ENCODE measurements around the gene BICRA.
A peak's percentile ranks its signal among the peaks of the same experiment; 100 is the strongest.

Gene BICRA

GRCh38 chr19:47681388-47681787 lies 72.5 kb downstream of the BICRA start:
- Mint-ChIP-seq H3K9me3 (no peaks in the 10 kb centered on the region), H3K4me1 (no peaks in the 10 kb centered on the region), H3K27ac (peak overlapping the region in 1 of 2 donors; percentile 48), H3K27me3 (no peaks in the 10 kb centered on the region), H3K4me3 (no peak overlapping the region)
- DNase-seq (no peak), ATAC-seq (peak; percentile 27)

GRCh38 chr19:47681936-47682335 lies 73.0 kb downstream of the BICRA start:
- no peaks in the 10 kb centered on the region for H3K27me3 Mint-ChIP-seq
- DNase-seq (no peak), ATAC-seq (no peak)
- no peaks in the 10 kb centered on the region for H3K4me1 Mint-ChIP-seq
- H3K4me3 Mint-ChIP-seq = no peak overlapping the region
- H3K27ac Mint-ChIP-seq = no peak overlapping the region
- no peaks in the 10 kb centered on the region for H3K9me3 Mint-ChIP-seq

DNA sequence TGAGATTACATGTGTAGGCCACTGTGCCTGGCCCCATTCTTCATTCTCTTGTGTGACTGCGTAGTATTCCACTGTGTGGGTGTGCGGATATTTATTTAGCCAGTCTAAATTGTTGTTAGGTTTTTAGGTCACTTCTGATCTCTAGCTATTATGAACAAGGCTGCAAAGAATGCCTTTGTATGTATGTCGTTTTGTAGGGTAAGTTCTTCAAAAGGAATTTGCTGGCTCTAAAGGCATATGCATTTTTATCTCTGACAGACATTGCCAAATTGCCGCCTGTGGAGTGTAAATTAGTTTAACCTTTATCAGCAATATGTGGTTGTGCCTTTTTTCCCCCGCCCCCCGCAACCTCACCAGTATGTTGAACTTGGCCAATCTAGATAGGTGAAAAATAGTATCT lies 74.0 kb downstream of the BICRA start:
- no peaks in the 10 kb centered on the region for H3K9me3 Mint-ChIP-seq
- no peaks in the 10 kb centered on the region for H3K27me3 Mint-ChIP-seq
- DNase-seq (no peak), ATAC-seq (no peak)
- no peaks in the 10 kb centered on the region for H3K4me1 Mint-ChIP-seq
- H3K4me3 Mint-ChIP-seq = no peak overlapping the region
- no peak overlapping the region for H3K27ac Mint-ChIP-seq

DNA sequence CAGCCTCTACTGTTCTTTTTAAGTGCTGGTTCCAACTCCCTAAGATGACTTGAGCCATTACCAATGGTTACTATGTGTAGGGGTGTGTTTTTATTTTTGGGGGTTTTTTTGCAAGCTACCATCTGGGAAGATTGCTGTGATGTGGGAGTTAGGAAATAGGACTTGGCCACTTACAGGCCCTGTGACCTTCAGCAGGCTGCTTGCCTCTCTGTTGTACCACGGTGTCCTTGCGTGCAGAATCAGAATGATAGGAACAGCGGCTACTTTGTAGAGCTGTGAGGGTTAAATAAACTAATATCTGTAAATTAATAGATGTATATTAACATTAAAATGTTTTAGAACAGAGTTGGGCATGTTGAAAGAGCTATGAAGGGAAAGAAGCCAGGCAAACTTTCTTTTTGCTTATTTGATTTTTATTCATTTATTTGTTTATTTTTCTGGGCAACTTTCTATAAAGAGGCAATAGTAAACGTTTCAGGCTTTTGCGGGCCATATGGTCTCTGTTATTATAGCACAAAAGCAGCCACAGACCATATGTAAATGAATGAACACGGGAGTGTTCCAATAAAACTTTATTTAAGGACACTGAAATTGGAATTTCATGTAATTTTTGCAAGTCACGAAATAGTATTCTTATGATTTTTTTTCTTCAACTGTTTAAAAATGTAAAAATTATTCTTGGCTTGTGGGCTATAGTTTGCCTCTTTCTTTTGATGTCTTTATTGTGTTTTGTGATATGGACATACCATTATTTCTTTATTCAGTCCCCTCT lies 77.9 kb downstream of the BICRA start:
- H3K4me3 Mint-ChIP-seq = no peak overlapping the region
- ATAC-seq = no peak
- no peaks in the 10 kb centered on the region for H3K4me1 Mint-ChIP-seq
- H3K9me3 Mint-ChIP-seq = no peaks in the 10 kb centered on the region
- H3K27ac Mint-ChIP-seq = peak overlapping the region in 1 of 2 donors; percentile 61
- no peak for DNase-seq
- no peaks in the 10 kb centered on the region for H3K27me3 Mint-ChIP-seq

- DNase-seq = no peak
- Mint-ChIP-seq H3K4me3 (no peak overlapping the region), H3K9me3 (no peaks in the 10 kb centered on the region), H3K27ac (no peak overlapping the region), H3K27me3 (no peaks in the 10 kb centered on the region), H3K4me1 (no peaks in the 10 kb centered on the region)
- no peak for ATAC-seq
Observed at GRCh38 chr19:47687906-47688305, 79.0 kb downstream of the BICRA start.

DNA sequence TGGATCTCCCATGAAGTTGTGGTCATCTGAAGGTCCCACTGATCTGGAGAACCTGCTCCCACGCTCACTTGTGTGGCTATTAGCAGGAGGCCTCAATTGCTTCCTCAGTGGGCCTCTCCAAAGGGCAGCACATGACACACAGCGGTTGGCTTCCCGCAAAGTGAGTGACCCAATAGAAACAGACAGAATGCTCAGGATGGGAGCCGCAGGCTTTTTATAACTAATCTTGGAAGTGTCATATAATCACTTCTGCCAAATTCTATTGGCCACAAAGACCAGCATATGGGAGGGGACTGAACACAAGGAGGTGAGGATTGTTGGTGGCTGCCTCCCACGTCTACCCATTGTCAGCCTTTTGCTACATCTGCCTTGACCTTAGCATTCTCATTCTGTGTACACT lies 82.2 kb downstream of the BICRA start:
- no peaks in the 10 kb centered on the region for H3K4me1 Mint-ChIP-seq
- ATAC-seq (no peak), DNase-seq (no peak)
- no peak overlapping the region for H3K4me3 Mint-ChIP-seq
- no peaks in the 10 kb centered on the region for H3K9me3 Mint-ChIP-seq
- no peak overlapping the region for H3K27ac Mint-ChIP-seq
- no peaks in the 10 kb centered on the region for H3K27me3 Mint-ChIP-seq

GRCh38 chr19:47691782-47692181 lies 82.8 kb downstream of the BICRA start:
- Mint-ChIP-seq H3K4me1 (no peaks in the 10 kb centered on the region), H3K27ac (no peak overlapping the region), H3K27me3 (no peaks in the 10 kb centered on the region), H3K4me3 (no peak overlapping the region), H3K9me3 (no peaks in the 10 kb centered on the region)
- ATAC-seq (no peak), DNase-seq (no peak)

DNA sequence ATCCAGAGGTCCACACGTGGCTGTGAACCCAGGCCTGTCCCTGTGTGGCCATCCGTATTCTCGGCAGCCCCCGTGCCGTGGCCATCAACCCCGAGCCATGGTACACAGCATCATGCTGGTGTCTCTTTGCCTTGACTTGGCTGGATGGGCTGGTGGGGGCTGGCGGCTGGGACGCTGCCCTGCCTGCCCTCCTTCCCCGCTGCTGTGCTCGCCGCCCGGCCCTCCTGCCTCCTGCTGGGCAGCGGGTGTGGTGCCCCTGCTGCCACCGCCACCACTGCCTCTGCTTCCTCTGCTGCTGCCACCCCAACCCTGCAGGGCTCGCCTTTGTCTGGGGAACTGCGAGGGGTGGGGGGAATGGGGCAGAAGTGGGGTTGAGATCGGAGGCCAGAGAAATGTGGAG lies 84.6 kb downstream of the BICRA start:
- ATAC-seq = no peak
- H3K27ac Mint-ChIP-seq = no peak overlapping the region
- no peak for DNase-seq
- no peak overlapping the region for H3K4me3 Mint-ChIP-seq
- no peaks in the 10 kb centered on the region for H3K9me3 Mint-ChIP-seq
- peaks cover 8% of the 10 kb centered on the region for H3K4me1 Mint-ChIP-seq
- H3K27me3 Mint-ChIP-seq = no peaks in the 10 kb centered on the region

GRCh38 chr19:47693903-47694302 lies 85.0 kb downstream of the BICRA start:
- Mint-ChIP-seq H3K4me1 (peaks cover 8% of the 10 kb centered on the region), H3K27me3 (no peaks in the 10 kb centered on the region), H3K4me3 (no peak overlapping the region), H3K27ac (no peak overlapping the region), H3K9me3 (no peaks in the 10 kb centered on the region)
- ATAC-seq (peak; percentile 21), DNase-seq (no peak)

DNA sequence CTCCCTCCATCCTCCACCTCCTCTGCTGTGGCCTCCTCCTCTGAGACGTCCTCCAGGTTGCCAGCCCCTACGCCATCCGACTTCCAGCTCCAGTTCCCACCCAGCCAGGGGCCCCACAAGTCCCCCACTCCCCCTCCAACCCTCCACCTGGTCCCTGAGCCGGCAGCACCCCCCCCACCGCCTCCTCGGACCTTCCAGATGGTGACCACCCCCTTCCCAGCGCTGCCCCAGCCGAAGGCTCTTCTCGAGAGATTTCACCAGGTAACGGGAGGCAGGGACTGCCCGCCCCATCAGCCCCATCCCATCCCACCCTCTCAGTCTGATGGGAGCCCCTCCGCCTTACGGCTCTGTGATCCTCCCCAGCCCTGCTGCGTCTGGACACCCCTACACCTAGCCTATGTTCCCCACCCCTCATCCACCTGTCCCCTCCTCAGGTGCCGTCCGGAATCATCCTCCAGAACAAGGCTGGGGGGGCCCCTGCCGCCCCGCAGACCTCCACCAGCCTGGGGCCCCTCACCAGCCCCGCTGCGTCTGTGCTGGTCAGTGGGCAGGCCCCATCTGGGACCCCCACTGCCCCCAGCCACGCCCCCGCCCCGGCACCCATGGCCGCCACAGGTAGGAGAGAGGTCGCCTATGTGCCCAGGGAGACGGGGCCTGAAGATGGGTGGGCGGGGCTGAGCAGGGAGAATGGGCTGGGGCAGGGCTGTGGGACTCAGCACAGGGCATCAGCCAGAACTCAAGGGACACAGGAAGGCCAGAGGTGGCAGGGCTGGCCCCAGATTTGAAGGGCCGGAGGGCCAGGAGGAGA lies 85.7 kb downstream of the BICRA start:
- DNase-seq (no peak), ATAC-seq (peak; percentile 21)
- H3K27ac Mint-ChIP-seq = no peak overlapping the region
- H3K27me3 Mint-ChIP-seq = no peaks in the 10 kb centered on the region
- H3K4me1 Mint-ChIP-seq = peaks cover 8% of the 10 kb centered on the region
- H3K4me3 Mint-ChIP-seq = no peak overlapping the region
- H3K9me3 Mint-ChIP-seq = no peaks in the 10 kb centered on the region

DNA sequence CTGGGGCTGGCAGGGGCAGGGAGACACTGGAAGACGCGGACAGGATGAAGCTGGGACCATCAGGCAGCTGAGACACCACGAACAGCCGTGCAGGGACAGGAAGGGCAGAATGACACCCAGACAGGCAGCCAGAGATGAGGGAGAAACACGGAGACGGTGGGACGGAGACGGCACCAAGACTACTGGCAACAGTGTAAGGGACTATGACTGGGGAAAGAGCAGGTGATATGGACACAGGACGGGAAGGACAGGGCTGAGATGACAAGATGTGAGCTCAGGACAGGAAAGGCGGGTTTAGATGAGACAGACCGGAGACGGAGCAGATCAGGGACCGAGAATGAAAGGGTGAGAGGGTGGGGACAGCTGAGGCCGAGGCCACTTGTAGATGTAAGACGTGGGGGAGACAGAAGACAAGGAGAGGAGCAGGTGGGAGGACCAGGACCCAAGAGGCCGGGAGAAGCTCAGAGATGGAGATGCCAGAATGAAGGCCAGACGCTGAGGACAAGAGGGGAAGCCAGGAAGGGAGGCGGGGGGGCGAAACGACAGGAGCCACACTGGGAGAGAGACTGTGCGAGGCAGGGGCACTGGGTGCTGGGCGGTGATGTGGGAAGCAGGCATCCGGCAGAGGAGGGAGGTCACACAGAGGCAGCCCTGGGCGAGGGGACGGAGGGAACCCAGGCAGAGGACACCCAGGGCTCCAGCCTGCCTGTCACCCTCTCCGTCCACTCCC lies 86.8 kb downstream of the BICRA start:
- peaks cover 8% of the 10 kb centered on the region for H3K4me1 Mint-ChIP-seq
- no peak overlapping the region for H3K4me3 Mint-ChIP-seq
- H3K27me3 Mint-ChIP-seq = no peaks in the 10 kb centered on the region
- peak overlapping the region in 1 of 2 donors; percentile 22 for H3K27ac Mint-ChIP-seq
- ATAC-seq (no peak), DNase-seq (no peak)
- no peaks in the 10 kb centered on the region for H3K9me3 Mint-ChIP-seq

DNA sequence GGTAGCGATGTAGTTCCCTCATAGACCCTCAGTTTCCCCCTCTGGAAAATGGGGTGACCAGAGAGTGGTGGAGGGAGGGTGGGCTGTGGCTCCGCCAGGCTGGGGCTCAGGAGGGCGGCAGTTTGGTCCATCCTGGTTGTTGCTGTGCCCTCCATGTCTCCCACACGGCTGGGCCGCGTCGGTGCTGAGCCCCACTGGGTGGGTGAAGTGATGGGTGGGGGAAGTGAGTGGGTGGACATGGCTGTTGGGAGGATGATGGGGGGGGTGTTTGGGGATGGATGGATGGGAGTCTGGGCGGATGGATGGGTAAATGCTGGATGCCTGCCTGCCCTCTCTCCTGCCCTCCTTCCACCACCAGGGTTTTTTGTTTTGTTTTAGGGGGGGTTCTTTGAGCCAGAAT lies 87.7 kb downstream of the BICRA start:
- DNase-seq (no peak), ATAC-seq (no peak)
- H3K27ac Mint-ChIP-seq = no peak overlapping the region
- no peaks in the 10 kb centered on the region for H3K27me3 Mint-ChIP-seq
- H3K9me3 Mint-ChIP-seq = no peaks in the 10 kb centered on the region
- H3K4me1 Mint-ChIP-seq = peaks cover 8% of the 10 kb centered on the region
- H3K4me3 Mint-ChIP-seq = no peak overlapping the region

DNA sequence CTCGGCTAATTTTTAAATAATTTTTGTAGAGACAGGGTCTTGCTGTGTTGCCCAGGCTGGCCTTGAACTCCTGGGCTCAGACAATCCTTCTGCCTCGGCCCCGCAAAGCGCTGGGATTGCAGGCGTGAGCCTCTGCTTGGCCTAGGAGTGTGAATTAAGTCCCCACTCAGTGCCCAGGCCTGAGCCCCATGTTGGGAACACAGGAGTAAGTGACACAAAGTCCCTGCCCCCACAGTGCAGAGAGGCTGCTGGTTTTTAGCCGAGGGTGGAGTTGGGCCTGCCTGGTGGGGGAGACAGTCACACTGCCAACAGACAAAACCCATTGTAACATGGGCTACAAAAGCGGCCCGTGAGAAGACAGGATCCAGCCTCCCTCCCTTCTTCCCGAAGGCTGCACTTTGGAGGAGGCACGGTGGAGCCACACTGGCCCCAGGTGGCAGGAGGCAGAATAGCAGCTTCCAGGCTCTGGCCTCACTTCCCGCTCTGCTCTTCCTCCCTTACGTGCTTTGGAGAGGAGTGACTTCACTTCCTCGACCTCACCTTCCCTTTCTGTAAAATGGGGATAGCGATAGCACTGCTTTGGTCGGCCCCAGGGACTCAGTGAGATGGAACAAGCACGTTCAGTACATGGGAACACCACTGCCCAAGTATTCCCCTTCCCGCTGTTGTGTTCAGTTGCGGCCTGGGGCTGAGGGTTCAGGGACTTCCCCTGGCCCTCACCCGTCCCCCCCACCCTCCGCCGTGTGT lies 89.1 kb downstream of the BICRA start:
- peak overlapping the region in 1 of 2 donors; percentile 67 for H3K27ac Mint-ChIP-seq

GRCh38 chr19:47698631-47699359 lies 89.9 kb downstream of the BICRA start:
- DNase-seq (no peak), ATAC-seq (no peak)
- Mint-ChIP-seq H3K27ac (peak overlapping the region in 1 of 2 donors; percentile 67), H3K27me3 (no peaks in the 10 kb centered on the region), H3K9me3 (no peaks in the 10 kb centered on the region), H3K4me3 (no peak overlapping the region), H3K4me1 (peaks cover 8% of the 10 kb centered on the region)

More for the DNA sequence above, 89.1 kb downstream of the BICRA start:
- DNase-seq = peak; percentile 46 to 59
- Mint-ChIP-seq H3K4me3 (no peak overlapping the region), H3K9me3 (no peaks in the 10 kb centered on the region), H3K27me3 (no peaks in the 10 kb centered on the region), H3K4me1 (peaks cover 8% of the 10 kb centered on the region)
- ATAC-seq = peak; percentile 56
